DND-41 (cell line): ENCODE measurements around the gene BBS9.

ENCODE experiments used
- EZH2 ChIP-seq: IDR thresholded peaks from 3 replicates; pipeline ENCODE4 v1.6.1; 2012; ENCODE audit warnings: borderline replicate concordance, low read depth, mild to moderate bottlenecking, moderate library complexity, low read length, inconsistent platforms; ENCODE audit not compliant: severe bottlenecking
- TF ChIP-seq, protein P1 (sequence below): IDR thresholded peaks from 2 replicates; pipeline ENCODE4 v1.5.1; 2012; ENCODE audit warnings: borderline replicate concordance, low read length, moderate library complexity, mild to moderate bottlenecking; ENCODE audit not compliant: poor library complexity, severe bottlenecking; ENCODE audit errors: extremely low read depth

DNA sequence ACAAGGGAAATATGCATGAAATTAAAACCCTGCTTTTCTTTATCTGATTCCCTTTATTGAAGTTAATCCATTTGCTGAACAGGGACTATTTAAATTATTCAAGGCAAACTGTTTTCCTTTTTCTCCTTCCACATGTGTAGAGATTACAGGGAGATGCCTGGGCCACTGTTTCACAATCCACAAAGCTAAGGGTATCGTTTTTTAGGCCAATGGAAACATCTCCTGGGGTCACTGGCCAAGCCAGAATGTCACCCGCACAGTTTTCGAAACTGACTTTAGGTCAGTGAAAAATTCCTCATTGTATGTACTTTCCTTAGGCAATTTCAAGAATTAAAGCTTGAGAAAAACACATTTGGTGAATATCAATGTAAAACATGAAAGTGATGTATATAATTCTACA is 516.8 kb downstream of the BBS9 start:
- TF ChIP-seq, protein P1, sequence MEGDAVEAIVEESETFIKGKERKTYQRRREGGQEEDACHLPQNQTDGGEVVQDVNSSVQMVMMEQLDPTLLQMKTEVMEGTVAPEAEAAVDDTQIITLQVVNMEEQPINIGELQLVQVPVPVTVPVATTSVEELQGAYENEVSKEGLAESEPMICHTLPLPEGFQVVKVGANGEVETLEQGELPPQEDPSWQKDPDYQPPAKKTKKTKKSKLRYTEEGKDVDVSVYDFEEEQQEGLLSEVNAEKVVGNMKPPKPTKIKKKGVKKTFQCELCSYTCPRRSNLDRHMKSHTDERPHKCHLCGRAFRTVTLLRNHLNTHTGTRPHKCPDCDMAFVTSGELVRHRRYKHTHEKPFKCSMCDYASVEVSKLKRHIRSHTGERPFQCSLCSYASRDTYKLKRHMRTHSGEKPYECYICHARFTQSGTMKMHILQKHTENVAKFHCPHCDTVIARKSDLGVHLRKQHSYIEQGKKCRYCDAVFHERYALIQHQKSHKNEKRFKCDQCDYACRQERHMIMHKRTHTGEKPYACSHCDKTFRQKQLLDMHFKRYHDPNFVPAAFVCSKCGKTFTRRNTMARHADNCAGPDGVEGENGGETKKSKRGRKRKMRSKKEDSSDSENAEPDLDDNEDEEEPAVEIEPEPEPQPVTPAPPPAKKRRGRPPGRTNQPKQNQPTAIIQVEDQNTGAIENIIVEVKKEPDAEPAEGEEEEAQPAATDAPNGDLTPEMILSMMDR, result no peak
- no peak for TF ChIP-seq EZH2
